ENCODE results near the gene AGT.
"Not testable (repeated sequence)": the region's sequence is repeated elsewhere in the genome, so short reads cannot be mapped to it uniquely, and the experiment has no call there.

Gene AGT

DNA sequence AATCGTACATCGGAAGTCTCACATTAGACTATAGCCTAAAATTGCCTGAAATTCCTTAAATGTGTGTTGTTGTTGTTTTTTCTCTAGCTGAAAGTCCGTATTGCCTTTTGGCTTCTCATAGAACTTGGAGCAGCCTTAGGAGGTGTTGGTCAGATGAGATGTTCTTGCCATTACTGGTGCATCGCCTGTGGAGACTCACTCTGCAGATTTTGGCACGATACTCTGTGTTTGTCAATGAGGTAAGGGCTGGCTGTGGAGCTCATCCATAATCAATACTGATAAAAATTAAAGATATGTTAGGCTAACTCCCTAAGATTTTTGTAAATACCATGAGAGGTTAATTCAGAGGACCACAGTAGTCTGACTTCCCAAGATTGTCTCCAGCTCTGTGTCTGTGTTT lies 28.9 kb downstream of the AGT start:
- DNase-seq = no peak

DNA sequence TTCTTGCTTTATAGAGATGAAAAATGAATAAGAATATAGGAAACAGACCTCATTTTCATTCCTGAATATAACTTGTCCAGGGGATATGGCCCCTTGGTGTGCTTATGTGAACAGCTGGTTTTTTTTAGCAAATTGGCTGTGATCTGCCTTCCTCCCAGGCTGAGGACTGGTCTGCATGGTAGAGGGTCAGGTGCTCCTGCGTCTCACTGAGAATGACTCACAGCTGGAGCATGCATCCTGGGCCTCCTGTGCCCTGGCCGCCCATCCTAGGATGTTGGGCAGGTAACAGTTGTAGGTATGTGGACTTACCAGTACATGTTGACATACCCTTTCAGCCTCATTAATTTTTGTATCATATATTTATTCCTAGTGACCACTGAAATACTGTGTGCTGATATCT lies 29.8 kb downstream of the AGT start:
- no peak for DNase-seq

DNA sequence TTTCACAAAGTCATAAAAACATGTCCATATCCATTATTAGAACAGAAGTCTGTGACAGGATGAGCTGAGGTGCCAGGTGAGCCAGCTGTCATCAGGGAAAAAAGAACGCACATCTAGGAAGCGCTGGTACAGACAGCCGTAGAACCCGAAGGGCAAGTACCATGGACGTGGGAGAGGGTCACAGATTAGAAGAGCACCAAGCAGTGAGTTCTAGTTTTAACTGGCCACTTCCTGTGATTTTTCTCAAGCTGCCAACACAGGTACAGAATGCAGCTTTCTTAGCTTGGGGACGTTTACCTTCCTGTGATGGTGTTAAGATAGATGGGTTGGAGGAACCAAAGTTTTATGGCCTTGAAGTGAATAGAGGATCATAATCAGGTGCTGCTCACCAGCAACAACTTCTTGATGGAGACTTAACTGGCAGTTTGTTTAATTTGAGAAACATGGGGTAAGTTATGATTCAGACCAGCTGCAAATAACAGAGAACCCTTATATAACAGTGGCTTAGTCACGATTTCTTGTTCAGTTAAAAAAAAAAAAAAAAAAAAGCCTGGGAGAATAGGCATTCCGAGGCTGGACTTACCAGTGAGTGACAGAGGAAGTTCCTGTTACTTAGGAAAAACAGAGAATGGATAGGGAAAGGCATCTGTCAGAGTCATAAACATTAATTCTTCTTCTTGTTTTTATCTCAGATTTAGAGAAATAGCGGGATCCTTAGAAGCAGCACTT lies 30.9 kb downstream of the AGT start:
- DNase-seq = no peak

DNA sequence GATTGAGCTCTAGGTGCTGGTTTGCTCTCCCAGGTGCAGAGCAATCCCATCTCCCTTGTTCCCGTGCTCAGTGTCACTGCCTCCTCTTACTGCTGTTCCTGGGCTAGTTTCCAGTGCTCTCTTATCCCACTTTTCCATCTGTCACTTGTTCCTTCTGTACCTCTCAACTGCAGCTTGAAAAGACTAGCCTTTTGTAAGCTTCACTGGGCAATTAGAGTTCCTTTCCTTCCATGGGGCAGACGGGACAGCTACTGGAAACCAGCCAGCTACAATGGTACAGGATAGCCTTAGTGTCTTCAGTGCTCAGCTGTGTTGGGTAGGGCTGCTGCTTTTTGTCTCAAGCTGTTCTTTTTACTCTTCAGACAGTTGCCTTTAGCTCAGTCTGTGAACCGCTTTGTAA lies 31.6 kb downstream of the AGT start:
- no peak for DNase-seq

DNA sequence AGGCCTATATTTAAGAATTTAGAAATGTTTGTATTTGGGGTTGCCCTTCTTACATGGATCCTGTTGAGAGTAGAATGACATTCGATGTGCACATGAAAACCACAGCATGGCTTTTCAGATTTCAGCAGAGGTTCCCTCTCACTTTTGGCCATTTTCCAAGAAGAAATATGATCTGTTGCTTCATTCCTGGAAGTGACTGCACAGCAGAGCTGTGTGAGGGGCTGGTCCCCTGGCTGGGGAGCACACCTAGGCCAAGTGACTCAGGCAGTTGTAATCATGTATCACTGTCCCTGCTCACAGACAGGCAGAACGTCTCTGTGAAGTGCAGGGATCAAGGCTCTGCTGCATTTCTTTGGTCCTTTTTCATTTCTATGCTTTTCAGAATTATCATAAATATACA lies 32.3 kb downstream of the AGT start:
- no peak for DNase-seq

DNA sequence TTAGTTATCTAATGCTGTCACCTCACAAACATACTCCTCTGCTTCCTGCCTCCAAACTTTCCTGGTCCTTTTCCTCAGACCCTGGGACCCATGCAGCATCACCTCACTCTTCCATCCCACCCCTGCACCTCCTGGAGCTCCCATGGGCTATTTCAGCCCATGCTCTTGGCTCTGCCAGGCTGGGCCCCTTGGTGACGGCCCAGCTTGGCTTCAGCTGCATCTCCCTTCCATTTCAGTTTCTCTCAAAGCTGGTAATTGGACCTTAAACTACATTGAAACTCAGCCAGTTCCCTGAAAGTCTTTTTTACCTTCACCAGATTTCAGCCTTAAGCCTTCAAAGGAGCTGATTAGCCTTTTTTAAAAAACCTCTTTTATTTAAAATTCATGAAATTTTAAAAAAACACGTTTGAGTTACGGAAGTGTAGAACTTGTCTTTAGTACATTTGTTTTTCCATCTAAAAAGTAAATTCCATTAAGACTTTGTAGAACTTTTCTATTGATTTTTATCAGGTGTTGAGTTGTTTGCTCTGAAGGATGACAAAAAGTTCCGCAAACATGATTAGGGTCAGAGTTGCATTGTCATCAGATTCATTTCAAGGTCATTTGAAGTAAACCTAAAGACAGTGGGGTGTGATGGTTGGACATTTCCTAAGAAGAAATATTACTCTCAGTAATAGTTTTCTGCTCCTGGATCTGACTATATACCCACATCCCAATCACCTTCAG lies 33.5 kb downstream of the AGT start:
- no peak for DNase-seq

DNA sequence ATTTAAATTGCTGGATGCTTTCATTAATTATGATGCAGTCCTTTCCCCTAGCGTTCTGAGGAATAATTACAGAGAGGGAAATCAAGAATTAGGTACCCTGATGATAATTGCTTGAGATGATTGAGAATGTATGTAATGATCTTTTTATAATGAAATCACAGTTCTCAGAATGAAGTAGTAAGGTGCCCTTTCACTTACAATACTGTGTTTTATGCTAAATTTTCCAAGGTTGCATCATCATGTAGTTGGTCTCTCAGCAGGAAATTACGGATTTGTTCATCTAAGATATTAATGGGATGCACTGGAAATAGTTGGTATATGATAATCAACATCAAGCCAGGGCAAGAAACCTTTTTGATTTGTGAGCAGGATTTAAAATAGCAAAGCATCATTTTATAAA lies 34.1 kb downstream of the AGT start:
- no peak for DNase-seq

DNA sequence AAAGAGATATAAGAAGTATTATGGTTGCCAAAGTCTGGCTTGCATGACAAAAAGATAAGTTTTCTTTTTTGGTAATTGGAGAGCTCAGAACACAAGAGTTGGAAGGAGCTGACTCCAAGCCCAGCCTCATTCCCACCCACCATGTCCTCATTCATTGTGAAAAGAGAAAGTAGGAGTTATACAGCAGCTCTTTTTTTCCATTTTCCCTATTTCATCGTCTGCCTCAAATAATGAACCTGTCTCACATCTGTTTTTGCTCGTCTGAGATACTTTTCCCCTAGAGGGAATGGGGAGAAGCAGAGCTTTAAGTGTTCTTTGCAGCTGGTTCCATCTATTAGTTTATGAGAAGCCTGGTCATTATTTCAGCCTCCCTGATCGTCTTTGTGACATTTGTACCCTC lies 34.7 kb downstream of the AGT start:
- DNase-seq = no peak

DNA sequence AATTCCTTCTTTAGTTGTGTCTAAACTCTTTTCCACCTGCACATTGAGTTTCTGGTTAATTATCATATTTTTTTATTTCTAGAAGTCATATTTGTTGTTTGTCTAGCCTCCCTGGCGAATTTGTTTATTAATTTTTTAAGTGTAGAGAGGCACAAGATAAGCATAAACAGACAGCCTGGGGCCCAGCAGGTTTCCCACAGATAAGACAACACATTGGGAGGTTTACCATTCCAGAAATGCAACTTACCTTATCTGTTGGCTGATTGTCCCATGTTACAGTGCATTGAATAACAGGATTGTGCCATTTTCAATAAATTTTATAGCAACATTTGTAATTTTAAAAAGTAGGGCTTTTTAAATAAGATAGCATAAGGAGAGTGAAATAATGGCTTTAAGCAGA lies 36.7 kb downstream of the AGT start:
- DNase-seq = no peak

DNA sequence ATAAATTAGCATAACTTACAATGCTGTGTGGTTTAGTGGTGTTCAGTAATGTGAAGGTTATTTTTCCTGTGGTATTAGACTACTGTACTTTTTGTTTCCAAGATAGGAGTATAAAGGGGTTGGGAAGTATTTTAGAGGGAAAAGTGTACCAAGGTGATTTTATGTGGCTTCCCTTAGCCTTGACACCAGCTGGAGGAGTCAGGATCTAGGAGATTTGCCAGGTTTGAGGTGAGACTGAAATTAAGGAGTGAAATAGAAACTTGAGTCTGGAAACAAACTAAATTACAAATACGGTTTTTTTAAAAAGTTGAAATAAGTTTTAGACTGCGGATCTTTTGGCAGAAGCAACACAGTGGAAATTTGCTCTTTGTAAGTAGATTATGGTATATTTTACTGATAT lies 39.3 kb downstream of the AGT start:
- no peak for DNase-seq

DNA sequence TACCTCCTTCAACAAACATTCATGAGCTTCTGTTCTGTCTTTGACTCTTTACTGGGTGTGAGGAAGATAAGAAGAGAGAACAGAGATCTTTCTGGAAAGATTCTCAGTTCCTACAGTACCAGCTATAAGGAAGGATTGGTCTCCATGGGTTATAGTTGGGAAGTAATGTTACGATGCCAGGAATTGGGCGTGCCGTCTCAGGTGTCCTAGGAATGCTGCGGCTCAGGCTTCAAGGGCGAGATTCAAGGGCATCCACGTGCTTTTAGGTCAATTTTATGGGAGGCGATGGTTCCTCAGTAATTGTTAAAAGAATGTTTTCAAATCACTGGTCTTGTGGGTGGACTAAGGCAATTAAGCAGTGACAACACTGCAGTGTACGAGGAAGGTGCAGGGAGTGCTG lies 44.4 kb downstream of the AGT start:
- no peak for DNase-seq

DNA sequence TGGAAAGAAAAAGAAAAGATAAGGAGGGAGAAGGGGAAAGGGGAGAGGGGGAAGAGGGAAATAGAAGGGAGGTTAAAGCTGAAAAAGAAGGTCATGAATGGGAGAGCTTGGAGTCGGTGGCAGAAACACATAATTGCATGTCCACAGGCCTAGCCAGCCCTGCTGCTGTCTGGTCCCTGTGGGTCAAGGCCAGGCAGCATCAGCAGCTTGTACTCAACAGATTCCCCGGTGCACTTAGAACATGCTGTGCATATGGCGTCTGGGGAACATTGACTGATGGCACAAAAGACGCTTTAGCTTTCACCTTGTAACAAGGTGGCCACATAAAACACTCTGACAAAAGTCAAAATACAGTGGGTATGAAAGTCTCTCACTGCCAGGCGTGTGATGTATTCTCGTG lies 45.7 kb downstream of the AGT start:
- DNase-seq = no peak

DNA sequence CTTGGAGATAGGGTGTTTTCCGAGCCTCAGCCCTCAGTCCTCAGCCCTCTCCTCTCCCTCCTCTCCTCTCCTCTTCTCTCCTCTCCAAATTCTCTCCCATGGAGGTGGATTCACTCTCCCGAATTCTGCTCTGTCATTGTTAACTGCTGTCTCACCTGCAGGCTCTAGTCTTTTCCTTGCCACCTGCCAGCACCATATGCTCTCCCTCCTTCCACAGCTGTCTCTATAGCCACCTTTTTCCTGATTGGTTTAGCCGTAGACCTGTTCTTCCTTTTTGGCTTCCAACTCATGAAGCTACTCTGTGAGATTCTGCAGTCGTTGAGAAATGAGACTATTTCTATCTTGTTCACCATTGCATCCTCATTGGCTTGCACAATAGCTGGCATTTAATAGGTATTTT lies 51.9 kb downstream of the AGT start:
- no peak for DNase-seq

DNA sequence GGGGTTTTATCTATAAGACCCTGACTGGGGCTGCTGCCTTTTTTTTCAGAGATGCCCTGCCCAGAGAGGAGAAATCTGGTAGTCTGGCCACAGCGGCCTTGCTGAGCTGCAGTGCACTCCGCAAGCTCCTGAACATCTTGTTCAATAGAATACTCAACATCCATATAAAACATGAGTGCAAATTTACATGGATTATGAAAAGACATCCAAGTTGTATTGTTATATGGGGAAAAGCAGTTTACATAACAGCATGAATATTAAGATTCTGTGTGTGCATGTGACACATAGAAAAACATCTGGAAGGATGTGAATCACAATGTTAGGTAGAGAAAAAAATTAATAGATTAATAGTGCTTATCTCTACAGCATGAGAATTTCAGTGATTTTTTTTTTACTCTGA lies 55.2 kb downstream of the AGT start:
- DNase-seq = no peak

DNA sequence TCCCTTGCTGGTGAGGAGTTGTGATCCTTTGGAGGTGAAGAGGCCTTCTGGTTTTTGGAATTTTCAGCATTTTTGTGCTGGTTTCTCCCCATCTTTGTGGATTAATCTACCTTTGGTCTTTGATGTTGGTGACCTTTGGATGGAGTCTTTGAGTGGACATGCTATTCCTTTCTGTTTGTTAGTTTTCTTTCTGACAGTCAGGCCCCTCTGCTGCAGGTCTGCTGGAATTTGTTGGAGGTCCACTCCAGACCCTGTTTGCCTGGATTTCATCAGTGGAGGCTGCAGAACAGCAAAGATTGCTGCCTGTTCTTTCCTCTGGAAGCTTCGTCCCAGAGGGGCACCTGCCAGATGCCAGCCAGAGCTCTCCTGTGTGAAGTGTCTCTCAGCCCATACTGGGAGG lies 55.8 kb downstream of the AGT start:
- DNase-seq = not testable (repeated sequence)

DNA sequence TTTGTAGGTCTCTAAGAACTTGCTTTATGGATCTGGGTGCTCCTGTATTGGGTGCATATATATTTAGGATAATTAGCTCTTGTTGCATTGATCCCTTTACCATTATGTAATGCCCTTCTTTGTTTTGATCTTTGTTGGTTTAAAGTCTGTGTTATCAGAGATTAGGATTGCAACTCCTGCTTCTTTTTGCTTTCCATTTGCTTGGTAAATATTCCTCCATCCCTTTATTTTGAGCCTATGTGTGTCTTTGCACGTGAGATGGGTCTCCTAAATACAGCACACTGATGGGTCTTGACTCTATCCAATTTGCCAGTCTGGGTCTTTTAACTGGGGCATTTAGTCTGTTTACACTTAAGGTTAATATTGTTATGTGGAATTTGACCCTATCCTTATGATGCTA lies 57.2 kb downstream of the AGT start:
- not testable (repeated sequence) for DNase-seq

All from stimulated activated CD4-positive, alpha-beta T cell treated with anti-CD3 and anti-CD28 coated beads, Interleukin-15, amount 100 ng/mL, for 24 hours (primary cell).